GM19452 (cell line): ENCODE measurements around the gene MOB1A.
"Not testable (repeated sequence)": the region's sequence is repeated elsewhere in the genome, so short reads cannot be mapped to it uniquely, and the experiment has no call there.

Experiments used
- ATAC-seq: cut with Tn5 transposase; IDR thresholded peaks from one replicate; pipeline ENCODE4 v1.9.1; 2021; ENCODE audit not compliant: unreplicated experiment

Gene MOB1A

DNA sequence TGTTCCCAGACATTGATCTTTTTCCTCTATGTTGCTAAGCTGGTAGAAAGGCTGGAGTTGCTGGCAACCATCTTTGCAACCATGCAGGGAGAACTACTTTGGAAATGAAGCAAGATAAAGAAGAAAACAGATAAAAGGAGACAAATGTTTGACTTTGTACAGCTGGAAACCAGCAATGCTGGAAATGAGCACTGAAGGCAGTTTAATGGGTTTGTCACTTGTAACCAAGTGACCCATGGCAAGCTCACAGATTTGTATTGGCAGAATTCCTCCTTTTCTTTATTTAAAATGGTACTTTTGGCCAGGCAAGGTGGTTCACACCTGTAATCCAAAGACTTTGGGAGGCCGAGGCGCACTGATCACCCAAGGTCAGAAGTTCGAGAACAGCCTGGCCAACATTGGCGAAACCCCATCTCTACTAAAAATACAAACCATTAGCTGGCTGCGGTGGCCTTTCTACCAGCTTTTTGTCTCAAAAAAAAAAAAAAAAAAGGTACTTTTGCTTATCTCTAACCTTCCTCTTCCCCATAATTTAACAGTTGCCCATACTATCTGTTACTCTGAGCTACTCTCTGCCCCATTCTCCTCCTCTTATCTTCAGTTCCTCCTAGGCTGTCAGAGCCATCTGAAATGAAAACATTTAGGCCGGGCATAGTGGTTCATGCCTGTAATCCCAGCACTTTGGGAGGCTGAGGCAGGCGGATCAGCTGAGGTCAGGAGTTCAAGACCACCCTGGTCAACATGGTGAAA lies 28.9 kb downstream of the MOB1A start:
- ATAC-seq, result no peak

DNA sequence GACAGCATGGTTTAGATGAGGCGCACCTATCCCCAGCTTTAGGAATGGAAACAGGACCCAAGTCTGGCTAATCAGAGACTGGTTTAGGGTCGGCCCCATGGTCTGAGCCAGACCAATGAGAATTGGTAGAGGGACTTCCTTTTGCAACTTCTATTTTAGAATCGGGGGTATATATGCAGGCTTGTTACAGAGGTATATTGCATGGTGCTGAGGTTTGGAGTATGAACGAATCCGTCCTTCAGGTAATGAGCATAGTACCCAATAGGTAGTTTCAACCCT lies 29.5 kb downstream of the MOB1A start:
- ATAC-seq, result no peak

DNA sequence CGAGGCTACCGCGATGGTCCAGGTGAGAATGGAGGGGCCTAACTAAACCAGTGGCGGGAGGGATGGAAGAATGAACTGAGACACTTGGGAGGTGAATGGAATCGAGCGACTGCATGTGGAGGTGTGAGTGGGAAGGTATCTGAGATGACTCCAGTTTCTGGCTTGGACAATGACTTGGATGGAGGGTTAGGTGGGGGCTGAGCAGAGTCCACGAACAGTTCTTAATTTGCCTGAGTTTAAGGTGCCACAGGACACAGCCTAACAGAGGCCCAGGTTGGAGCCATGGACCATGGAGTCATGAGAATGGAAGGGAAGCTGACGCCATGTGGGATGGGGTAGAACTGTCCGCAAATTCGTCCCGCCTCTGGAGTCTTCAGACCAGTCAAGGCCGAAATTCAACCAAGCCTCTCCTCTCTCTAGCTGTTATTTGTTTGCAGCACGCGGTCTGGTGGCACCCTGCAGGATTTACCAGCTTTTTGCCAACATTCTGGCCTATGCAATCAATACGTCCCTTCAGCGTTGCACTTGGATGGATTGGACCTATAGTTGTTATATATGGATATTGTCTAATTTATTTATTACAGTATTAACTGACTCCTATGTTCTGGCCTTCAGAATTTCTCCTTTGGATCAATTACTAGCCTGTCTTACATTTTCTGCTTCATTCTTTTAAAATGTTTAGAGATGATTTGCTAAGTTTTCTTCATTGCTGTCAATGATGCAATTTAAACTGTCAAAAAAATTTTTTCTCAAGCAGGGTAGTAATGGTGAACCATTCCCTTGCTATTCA lies 30.0 kb downstream of the MOB1A start:
- no peak for ATAC-seq

DNA sequence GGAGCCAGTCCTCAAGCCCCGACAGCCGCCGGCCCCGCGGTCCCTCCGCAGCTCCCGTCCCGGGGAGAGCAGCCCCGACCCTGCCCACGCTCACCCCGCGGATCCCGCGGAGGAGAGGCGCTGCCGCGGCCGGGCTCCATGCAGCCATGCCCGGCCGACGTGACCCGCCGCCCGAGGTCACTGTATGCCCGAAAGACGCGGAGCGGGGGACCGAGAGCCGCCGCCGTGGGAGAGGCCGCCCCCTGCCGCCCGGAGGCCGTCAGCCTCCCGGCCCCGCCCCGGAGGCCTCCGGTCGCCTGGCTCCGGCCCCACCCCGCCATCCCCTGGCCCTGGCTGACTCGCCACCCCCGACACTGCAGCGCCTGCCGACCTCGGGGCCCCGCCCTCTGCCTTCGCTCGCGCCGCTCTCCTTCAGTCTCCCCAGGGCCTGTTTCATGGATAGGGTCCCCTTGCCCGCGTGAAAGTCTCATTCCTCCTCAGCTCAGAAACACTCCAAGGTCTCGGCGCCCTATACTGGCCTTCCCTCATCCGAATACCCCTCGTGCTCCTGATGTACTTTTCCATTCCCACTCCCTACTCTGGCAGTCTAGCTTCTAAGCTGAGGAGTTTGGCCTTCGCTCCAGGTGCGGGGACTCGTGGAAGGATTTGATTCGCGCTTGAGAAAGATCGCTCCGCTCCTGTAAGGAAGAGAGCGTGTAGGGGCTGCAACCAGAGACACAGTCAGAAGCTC lies 30.8 kb downstream of the MOB1A start, which contains the start of gene BOLA3:
BOLA3 (minus strand) TSS at position 186 of the 730 bp plus-strand sequence; CDS start at position 148, 38 bp downstream.
- ATAC-seq, result peak; percentile 87

DNA sequence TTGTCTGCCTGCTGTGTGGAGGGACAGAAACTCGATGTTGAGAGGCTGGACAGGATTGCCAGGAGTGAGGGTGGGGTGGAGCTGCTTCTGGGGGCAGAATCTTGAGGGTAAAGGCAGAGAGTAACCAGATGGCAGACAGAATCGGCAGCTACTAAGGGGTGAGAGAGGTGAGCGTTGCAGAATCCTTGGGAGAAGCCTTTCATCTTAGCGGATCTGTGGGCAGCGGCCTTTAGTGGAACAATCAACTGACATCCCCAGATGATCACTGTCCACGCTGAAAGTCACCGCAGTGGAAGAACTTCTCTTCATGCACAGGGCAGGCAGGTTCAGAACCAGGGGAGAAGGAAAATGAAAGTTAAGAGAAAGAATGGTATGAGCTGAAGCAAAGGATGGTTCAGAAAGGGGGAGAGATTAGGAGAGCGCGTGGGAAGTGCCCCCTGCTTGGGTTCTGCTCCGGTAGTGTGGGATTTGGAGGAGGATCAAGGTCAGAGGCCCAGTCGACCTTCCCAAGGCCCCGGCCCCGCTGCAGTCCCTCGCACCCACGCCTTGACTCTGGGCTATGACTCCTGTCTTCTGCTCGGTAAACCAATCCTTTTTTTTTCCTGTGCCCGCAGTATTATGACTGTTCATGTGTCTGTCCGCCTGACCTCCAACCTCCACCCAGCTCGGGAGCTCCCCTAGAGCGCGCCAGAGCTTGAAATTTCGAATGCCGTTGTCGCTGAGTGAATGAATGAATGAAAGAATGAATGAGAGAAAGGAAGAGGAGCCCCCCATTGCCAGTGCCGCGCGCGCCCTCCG lies 31.6 kb downstream of the MOB1A start:
- ATAC-seq, result peak; percentile 37

DNA sequence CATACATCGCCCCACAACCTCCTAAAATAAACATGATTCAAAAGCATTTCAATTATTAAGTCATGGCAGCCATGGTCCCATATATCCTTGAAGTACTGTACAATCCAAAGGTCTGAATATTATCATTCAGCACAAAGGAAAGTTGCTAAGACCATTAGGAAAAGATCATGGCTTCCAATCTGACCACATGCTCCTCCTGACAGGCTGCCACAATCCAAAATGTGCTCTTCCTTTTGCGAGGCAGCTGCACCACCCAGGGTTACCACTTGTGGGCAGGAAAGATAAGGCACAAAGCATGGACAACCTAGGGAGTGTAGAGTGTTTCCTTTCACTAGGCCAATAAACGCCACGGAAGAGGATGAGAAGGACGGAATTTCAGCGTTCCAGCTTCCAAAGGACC lies 36.3 kb downstream of the MOB1A start:
- no peak for ATAC-seq

DNA sequence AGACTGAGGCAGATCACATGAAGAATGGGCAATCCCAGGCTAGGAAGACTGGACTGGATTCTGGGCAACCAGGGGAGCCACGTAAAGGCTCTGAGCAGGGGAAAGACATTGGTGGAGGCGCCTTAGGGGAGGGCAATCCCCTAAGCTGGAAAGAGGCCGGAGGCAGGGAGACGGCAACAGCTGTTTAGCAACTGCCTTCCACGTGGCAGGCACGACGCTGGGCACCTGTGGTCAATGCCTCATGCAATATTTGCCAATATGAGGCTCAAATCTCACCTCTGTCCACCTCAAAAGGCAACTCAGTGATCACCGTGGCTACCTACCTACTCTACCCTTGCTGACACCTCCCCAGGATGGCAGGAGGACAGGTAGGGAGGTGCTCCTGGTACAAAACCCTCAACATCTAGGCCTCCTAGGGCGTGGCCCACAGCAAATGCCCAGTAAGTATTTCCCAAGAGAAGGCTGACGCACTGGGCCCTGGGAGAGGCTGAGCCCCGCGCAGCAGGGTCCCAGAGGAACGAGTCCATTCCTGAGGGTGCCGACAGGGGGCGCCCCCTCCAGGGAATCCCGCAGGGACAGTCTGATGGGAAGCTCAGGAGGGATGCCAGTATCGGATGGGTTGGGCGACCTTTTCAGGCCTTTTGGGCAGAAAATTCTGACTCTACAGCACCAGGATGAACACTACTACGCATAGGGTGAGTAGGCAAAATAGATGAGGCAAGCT lies 39.9 kb downstream of the MOB1A start:
- no peak for ATAC-seq

DNA sequence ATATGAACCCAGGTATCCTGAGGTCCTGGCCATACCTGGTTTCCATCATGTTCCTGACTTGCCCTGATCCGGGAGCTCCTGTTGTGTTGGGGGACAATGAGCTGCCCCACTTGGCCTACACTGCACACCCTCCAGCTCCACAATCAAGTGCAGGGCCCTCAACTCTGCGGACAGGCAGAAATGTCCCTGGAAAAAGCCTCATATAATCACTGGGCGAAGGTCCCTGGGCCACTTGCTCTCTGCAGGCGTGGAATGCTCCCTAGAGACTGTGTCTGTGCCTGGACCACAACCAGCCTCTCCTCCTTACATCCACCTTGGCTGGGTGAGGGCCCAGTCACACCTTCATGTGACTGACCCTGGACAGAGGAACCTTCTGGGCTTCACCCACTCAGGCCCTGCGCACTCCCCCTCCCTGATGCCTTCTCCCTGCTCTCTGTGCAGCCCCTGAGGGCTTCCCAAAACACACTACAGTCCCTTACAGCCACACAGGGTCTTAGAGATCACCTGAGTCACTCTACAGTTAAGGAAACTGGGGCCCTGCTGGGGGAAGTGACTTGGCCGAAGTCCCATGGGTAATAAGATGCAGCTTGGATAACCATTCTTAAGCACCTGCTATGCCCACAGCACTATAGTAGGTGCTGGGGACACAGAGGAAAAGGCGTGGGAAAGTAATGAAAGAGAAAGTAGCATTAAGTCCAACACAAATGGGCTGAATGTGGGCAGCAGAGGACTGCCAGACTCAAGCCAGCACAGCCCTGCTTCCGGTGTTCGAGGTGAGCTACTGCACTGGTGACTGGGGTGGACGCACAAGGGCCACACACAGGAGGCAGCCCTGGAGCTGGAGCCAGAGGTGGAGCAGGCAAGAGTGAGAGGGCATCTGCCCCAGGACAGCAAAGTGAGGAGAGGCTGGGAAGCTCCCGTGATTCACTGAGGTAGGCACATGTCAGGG lies 40.8 kb downstream of the MOB1A start:
- ATAC-seq, result no peak

DNA sequence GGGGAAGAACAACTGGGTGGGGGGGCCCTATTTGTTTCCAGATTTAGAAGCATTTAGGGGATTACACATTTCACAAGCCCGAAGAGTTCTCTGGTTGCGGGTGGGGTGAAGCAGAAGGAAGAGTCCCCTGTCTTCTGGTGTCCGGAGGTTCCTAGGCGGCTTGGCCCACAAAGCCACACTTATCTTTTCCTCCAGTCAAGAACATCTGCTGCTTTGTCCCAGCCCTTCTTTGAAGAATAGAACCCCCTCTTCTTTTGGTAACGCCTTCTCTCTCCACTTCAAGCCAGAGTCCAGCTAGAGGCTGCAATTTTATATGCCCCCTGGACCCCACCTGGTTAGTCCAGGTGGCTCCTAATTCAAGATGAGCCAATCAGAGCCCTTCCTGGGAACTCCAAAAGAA lies 46.8 kb downstream of the MOB1A start:
- no peak for ATAC-seq

DNA sequence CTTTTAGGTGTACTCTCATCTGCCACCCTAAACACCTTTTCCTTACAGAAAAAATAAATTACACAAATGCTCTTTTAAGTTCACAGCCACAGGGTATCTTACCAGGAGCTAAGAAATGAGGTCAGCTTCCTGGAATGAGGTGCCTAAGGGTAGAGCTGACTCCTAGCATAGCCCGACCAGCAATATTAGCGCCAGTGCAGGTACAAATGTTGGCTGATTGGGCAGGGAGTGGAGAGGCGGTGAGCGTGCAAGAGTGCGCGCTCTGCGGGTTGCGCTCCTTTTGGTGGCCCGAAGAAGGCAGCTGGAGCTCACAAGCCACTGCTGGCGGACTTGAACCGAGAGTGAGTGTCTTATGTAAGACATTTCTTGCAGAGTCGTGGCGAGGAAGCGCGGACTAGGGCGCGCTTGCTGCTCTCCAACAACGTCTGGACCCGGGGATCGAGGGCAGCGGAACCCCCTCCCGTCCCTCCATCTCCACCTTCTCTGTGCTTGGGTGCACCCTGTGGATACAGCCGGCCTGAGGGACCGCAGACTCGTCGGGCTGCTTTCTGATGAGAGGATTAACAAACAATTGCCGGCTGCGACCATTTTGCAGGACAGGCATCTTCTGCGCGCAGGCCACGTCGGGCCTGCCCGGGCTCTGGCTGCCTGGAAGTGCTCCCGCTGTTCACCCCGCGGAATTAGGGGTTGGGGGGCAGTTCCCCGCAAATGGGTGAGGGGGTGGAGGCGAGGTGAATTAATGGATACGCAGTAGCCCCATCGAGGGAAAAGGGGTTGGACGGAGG lies 48.3 kb downstream of the MOB1A start:
- ATAC-seq, result no peak

DNA sequence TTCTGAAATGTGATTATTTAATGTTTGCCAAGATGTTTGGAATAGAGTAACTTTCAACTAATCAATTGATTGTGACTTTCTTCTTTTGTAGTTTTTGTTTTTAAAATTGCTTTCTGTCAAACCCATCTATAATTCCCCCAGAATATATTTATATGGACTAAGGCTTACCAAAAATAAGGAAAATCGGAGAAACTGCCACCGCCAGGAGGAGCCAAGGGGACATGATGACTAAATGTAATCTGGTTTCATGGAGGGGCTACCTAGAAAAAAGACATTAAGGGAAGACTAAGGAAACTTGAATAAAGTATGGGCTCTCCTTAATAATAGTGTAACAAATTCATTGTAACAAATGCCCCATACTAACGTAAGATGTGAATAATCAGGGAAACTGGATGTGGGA lies 50.5 kb downstream of the MOB1A start:
- ATAC-seq, result no peak

DNA sequence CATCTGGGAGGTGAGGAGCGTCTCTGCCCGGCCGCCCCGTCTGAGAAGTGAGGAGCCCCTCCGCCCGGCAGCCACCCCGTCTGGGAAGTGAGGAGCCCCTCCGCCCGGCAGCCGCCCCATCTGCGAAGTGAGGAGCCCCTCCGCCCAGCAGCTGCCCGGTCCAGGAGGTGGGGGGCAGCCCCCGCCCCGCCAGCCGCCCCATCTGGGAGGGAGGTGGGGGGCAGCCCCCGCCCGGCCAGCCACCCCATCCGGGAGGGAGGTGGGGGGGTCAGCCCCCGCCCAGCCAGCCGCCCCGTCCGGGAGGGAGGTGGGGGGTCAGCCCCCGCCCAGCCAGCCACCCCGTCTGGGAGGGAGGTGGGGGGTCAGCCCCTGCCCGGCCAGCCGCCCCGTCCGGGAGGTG lies 54.7 kb downstream of the MOB1A start:
- not testable (repeated sequence) for ATAC-seq

DNA sequence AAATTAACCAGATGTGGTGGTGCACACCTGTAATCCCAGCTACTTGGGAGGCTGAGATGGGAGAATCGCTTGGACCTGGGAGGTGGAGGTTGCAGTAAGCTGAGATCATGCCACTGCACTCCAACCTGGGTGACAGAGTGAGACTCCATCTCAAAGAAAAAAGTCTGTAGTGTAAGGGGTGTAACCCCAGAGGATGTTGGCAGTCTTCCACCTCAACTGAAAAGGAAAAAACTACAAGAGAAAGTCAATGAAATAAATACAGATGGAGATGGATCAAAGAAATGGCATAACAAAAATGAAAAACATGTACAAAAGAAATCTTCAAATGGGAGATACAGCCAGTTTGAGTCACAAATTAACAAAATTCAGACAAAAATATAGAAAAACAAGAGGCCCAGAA lies 56.8 kb downstream of the MOB1A start:
- ATAC-seq, result not testable (repeated sequence)

DNA sequence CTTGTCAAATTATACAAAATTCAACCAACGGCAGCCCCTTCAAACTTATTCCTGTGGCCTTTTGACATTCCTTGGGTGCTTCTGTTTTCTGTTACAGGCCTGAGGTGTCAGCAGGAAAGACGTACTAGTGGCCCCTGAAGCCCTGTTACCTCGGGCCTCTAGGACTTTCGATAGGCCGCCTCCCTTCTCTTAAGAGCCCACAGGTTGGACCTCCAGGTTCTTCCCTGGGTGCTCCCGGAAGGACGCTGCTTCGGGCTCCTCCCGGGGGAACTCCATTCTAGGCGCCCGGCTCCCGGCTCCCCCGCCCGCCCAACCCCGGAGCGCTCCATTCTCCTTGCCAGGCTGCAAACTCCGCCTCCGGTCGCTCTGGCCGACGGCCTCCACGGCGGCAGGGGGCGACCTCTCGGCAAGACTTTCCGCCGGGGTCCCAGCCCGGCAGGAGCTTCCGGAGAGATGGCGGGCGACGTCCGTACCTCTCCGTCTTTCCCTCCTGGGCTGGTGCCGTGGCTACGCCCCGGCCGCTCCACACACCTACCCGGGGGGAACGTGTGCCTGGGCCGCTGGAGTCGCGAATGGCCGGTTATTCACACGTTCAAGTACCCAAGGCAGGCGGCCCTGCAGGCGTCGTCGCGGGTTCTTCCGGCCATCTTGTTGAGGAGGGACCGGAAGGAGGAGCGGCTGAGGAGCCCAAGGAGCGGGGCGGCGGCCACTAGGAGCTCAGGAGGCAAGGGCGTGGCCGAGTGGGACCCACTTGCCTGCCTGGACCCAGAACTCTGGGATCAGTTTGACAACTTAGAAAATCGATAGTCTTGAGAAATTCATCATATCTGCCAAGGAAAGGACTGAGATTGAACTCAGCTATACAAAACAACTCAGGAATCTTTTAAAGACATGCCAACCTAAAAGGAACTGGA lies 58.5 kb downstream of the MOB1A start:
- peak; percentile 96 for ATAC-seq

DNA sequence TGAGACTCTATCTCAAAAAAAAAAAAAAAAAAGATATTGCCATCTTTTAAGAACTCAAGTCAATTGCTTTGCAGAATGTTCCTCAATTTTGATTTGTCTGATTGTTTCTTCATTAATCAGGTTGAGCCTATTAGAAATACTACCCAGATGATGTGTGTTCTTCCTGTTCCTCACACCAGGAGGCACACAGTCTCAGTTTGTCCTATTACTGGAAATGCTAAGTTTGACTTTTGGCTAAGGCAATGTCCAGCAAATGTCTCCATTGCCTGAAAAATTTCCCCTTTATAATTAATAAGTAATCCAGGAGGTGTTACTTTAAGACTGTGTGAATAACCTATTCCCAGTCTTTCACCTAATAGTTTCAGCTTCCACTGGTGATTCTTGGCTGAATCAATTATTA lies 59.3 kb downstream of the MOB1A start:
- ATAC-seq, result no peak

DNA sequence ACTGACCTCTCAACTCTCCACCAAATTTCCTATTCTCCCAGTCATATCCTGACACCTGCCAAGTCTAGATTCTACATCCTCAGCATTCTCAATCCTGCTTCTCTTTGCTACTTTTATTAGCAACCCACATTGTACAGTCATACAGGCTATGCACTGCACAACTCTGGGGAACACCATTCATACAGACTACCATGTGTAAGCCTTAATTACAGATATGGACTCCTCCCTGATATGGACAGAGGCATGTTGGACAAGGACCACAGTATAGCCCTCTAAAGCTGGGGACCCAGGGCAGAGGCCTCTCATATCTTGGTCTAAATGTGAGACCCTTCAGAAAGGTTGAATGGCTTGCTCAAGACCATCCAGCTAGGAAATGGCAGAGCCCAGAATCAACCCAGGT lies 67.3 kb downstream of the MOB1A start:
- no peak for ATAC-seq

DNA sequence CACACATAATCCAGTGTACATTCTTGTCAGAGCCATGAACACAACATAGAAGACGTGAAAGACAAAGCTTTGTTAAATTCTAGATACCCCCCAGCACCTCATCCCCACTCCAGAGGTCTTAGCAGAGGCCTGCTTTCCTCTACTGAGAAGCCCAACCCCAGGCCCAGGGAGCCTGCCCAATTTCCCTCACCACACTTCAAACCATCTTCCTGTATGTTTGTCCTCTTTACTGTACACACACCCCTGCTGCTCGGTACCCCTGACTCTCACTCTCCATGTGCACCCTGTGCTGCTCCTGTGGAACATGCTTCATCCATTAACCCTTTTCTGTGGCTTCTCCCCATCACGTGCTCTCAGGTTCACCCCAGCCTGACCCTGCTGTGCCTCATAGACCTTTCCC lies 68.1 kb downstream of the MOB1A start:
- no peak for ATAC-seq

DNA sequence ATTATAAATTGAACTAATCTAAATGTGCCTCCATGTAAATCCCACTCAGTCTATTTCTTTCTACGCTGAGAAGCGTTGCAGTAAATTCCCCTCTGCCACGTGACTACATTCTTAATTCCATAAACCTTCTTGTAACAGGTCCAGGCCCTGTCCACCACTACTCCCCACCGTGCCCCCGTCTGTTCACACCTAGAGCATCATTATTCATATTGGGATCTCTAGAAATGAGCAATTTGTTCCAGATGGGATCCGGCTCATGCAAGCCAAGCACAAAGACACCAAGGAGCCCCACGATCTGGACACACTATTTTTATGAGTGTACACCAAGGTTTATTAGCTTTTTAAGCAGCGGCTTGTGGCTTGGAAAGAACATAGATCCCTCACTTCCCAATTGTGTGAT lies 69.1 kb downstream of the MOB1A start:
- ATAC-seq, result no peak
